Parathyroid adenoma (tissue), 2 donors: ENCODE measurements around the gene IMPG2.
"Not testable (repeated sequence)": the region's sequence is repeated elsewhere in the genome, so short reads cannot be mapped to it uniquely, and the experiment has no call there.

Experiments
- H2AFZ ChIP-seq: fragments of 300-600 bp; sonication (generic); one replicate; pipeline ENCODE4 v1.7.0; 2017; ENCODE audit warnings: antibody characterized with exemption, mild to moderate bottlenecking
- H3K27ac ChIP-seq: fragments of 300-600 bp; sonication (generic); one replicate; pipeline ENCODE4 v1.7.0; 2017
- H3K27me3 ChIP-seq: fragments of 300-600 bp; sonication (generic); one replicate; pipeline ENCODE4 v1.7.0; 2017; ENCODE audit warnings: low read length; ENCODE audit not compliant: control insufficient read depth, insufficient read depth
- H3K36me3 ChIP-seq: fragments of 300-600 bp; sonication (generic); one replicate; pipeline ENCODE4 v1.7.0; 2017; ENCODE audit warnings: low read length; ENCODE audit not compliant: control insufficient read depth, insufficient read depth
- H3K4me1 ChIP-seq: fragments of 300-600 bp; sonication (generic); one replicate; pipeline ENCODE4 v1.7.0; 2017; ENCODE audit warnings: control low read depth
- H3K4me2 ChIP-seq: fragments of 300-600 bp; sonication (generic); one replicate; pipeline ENCODE4 v1.7.0; 2017; ENCODE audit warnings: low read length
- H3K4me3 ChIP-seq: fragments of 300-600 bp; sonication (generic); one replicate; pipeline ENCODE4 v1.7.0; 2017; ENCODE audit warnings: low read depth, low read length
- H3K79me2 ChIP-seq: fragments of 300-600 bp; sonication (generic); one replicate; pipeline ENCODE4 v1.7.0; 2017; ENCODE audit warnings: control low read depth
- H3K9ac ChIP-seq: fragments of 300-600 bp; sonication (generic); one replicate; pipeline ENCODE4 v1.7.0; 2017; ENCODE audit warnings: mild to moderate bottlenecking
- H3K9me3 ChIP-seq: fragments of 300-600 bp; sonication (generic); one replicate; pipeline ENCODE4 v1.7.0; 2017; ENCODE audit warnings: low read length; ENCODE audit not compliant: control insufficient read depth
- TF ChIP-seq, protein P1 (sequence below): fragments of 300-600 bp; sonication (generic); IDR thresholded peaks from one replicate; pipeline ENCODE4 v1.7.0; 2017; ENCODE audit warnings: antibody characterized with exemption, mild to moderate bottlenecking
- donor health status: primary hyperparathyroidism.

IMPG2 gene

DNA sequence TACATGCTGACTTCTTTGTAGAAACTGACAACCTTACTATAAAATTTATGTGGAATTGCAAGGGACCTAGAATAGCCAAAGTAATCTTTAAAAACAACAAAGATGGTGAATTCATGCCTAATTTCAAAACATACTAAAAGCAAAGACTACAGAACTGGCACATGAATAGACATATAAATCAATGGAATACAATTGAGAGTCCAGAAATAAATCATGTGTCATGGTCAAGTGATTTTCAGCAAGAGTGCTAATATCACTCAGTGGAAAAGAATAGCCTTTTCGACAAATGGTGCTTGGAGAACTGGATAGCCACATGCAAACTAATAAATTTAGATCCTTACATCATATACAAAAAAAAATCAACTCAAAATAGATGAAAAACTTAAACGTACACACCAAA is 8.7 kb downstream of the IMPG2 start:
- no peaks in the 10 kb centered on the region for H3K4me1 ChIP-seq
- no peak overlapping the region for H3K4me3 ChIP-seq
- no peak overlapping the region for H3K27ac ChIP-seq
- TF ChIP-seq, protein P1, sequence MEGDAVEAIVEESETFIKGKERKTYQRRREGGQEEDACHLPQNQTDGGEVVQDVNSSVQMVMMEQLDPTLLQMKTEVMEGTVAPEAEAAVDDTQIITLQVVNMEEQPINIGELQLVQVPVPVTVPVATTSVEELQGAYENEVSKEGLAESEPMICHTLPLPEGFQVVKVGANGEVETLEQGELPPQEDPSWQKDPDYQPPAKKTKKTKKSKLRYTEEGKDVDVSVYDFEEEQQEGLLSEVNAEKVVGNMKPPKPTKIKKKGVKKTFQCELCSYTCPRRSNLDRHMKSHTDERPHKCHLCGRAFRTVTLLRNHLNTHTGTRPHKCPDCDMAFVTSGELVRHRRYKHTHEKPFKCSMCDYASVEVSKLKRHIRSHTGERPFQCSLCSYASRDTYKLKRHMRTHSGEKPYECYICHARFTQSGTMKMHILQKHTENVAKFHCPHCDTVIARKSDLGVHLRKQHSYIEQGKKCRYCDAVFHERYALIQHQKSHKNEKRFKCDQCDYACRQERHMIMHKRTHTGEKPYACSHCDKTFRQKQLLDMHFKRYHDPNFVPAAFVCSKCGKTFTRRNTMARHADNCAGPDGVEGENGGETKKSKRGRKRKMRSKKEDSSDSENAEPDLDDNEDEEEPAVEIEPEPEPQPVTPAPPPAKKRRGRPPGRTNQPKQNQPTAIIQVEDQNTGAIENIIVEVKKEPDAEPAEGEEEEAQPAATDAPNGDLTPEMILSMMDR: no peak
- no peaks in the 10 kb centered on the region for H3K36me3 ChIP-seq
- no peaks in the 10 kb centered on the region for H3K27me3 ChIP-seq
- H2AFZ ChIP-seq: no peak overlapping the region
- no peak overlapping the region for H3K9ac ChIP-seq
- no peaks in the 10 kb centered on the region for H3K9me3 ChIP-seq
- no peaks in the 10 kb centered on the region for H3K79me2 ChIP-seq
- no peak overlapping the region for H3K4me2 ChIP-seq

GRCh38 chr3:101310978-101311375 is 9.4 kb downstream of the IMPG2 start:
- Histone ChIP-seq H3K36me3 (no peaks in the 10 kb centered on the region), H3K4me1 (no peaks in the 10 kb centered on the region), H3K4me3 (no peak overlapping the region), H3K4me2 (no peak overlapping the region), H3K9ac (no peak overlapping the region), H3K79me2 (no peaks in the 10 kb centered on the region), H2AFZ (no peak overlapping the region), H3K9me3 (no peaks in the 10 kb centered on the region), H3K27ac (no peak overlapping the region), H3K27me3 (no peaks in the 10 kb centered on the region)
- TF ChIP-seq, protein P1: no peak

DNA sequence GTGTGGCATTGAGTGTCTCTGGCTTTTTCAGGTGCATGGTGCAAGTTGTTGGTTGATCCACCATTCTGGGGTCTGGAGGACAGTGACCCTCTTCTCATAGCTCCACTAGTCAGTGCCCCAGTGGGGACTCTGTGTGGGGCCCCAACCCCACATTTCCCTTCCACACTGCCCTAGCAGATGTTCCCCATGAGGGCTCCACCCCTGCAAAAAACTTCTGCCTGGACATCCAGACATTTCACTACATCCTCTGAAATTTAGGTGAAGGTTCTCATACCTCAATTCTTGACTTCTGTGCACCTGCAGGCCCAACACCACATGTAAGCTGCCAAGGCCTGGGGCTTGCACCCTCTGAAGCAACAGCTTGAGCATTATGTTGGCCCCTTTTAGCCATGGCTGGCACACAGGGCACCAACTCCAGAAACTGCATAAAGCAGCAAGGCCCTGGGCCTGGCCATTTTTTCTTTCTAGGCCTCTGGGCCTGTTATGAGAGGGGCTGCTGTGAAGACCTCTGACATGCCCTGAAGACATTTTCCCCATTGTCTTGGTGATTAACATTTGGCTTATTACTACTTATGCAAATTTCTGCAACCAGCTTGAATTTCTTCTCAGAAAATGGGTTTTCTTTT is 12.1 kb downstream of the IMPG2 start:
- not testable (repeated sequence) for H3K27ac ChIP-seq, H3K4me1 ChIP-seq, H3K27me3 ChIP-seq, H3K9me3 ChIP-seq, H2AFZ ChIP-seq, H3K9ac ChIP-seq, H3K36me3 ChIP-seq, H3K79me2 ChIP-seq, H3K4me2 ChIP-seq, H3K4me3 ChIP-seq

GRCh38 chr3:101303836-101304235 is 16.5 kb downstream of the IMPG2 start:
- no peak overlapping the region for H3K27ac ChIP-seq
- H3K4me2 ChIP-seq: no peak overlapping the region
- H3K4me3 ChIP-seq: no peak overlapping the region
- no peaks in the 10 kb centered on the region for H3K27me3 ChIP-seq
- no peaks in the 10 kb centered on the region for H3K9me3 ChIP-seq
- H3K4me1 ChIP-seq: no peaks in the 10 kb centered on the region
- H3K9ac ChIP-seq: no peak overlapping the region
- TF ChIP-seq, protein P1: no peak
- no peaks in the 10 kb centered on the region for H3K79me2 ChIP-seq
- H3K36me3 ChIP-seq: no peaks in the 10 kb centered on the region
- H2AFZ ChIP-seq: no peak overlapping the region

- no peak overlapping the region for H3K4me3 ChIP-seq
- H2AFZ ChIP-seq: no peak overlapping the region
- H3K9me3 ChIP-seq: no peaks in the 10 kb centered on the region
- H3K4me1 ChIP-seq: no peaks in the 10 kb centered on the region
- no peak overlapping the region for H3K9ac ChIP-seq
- TF ChIP-seq, protein P1: no peak
- H3K27ac ChIP-seq: no peak overlapping the region
- H3K79me2 ChIP-seq: no peaks in the 10 kb centered on the region
- no peak overlapping the region for H3K4me2 ChIP-seq
- H3K27me3 ChIP-seq: no peaks in the 10 kb centered on the region
- H3K36me3 ChIP-seq: no peaks in the 10 kb centered on the region
Observed at GRCh38 chr3:101303089-101303731, 17.2 kb downstream of the IMPG2 start.
